MCF 10A (cell line): ENCODE measurements around the gene DIAPH3. TPM values are rescaled to one million over a fixed set of nuclear protein-coding genes. Genes with fewer than 3 reads are reported as not detected.

ENCODE experiments used
- BruUV-seq: library from RNA; stranded (reverse); fragments of 400-500 nt; replicated peaks from 2 replicates; lab custom pipeline; 2021; lab: Mats Ljungman, UMichigan
- CTCF ChIA-PET: fragments of 300-600 bp; sonication (Branson Sonifier 250); formaldehyde crosslinking; extraction: SDS; loops from one replicate; lab custom pipeline; 2021; ENCODE audit warnings: antibody characterized with exemption, inconsistent platforms; lab: Yijun Ruan, JAX
- POLR2A ChIA-PET: fragments of 300-600, 350-650 bp; sonication (Branson Sonifier 250); formaldehyde crosslinking; extraction: SDS; loops from one replicate; lab custom pipeline; 2020; ENCODE audit warnings: antibody characterized with exemption, inconsistent platforms; lab: Yijun Ruan, JAX
- DNase-seq: peaks from one replicate; pipeline ENCODE4 v3.0.0-alpha.2; 2018; ENCODE audit not compliant: unreplicated experiment
- H3K27ac Mint-ChIP-seq: one replicate; pipeline ENCODE4 v1.8.0; 2022; ENCODE audit warnings: mild to moderate bottlenecking, low read depth, mixed read lengths; ENCODE audit not compliant: unreplicated experiment
- H3K27me3 Mint-ChIP-seq: one replicate; pipeline ENCODE4 v1.8.0; 2022; ENCODE audit warnings: mixed read lengths; ENCODE audit not compliant: insufficient read depth, unreplicated experiment
- H3K36me3 Mint-ChIP-seq: one replicate; pipeline ENCODE4 v1.8.0; 2022; ENCODE audit warnings: mild to moderate bottlenecking, moderate library complexity, mixed read lengths; ENCODE audit not compliant: insufficient read depth, unreplicated experiment
- H3K4me1 Mint-ChIP-seq: one replicate; pipeline ENCODE4 v1.8.0; 2022; ENCODE audit warnings: mixed read lengths; ENCODE audit not compliant: insufficient read depth, unreplicated experiment
- H3K4me3 Mint-ChIP-seq: one replicate; pipeline ENCODE4 v1.8.0; 2022; ENCODE audit warnings: mild to moderate bottlenecking, moderate library complexity, mixed read lengths; ENCODE audit not compliant: unreplicated experiment
- H3K9me3 Mint-ChIP-seq: one replicate; pipeline ENCODE4 v1.8.0; 2022; ENCODE audit warnings: mixed read lengths; ENCODE audit not compliant: unreplicated experiment
- intact Hi-C: fragments of 100-400 bp; cut with micrococcal nuclease; formaldehyde crosslinking; loops from 2 replicates; pipeline ENCODE4 v1.14.1; 2022
- total RNA-seq: library from RNA; stranded (reverse); gene quantifications from 2 replicates; pipeline ENCODE4 v1.2.3, GENCODE V29; 2022
- TF ChIP-seq, protein P1 (sequence below): fragments of 200-600 bp; IDR thresholded peaks from one replicate; pipeline ENCODE4 v1.8.0; 2022; ENCODE audit warnings: antibody characterized with exemption, mild to moderate bottlenecking; ENCODE audit not compliant: unreplicated experiment

The DIAPH3 gene
- total RNA-seq, 1 experiment from 2014 or later, result 34.7 TPM

GRCh38 chr13:59873309-59873708 is 290.4 kb downstream of the DIAPH3 start:
- POLR2A ChIA-PET, result no interaction called here
- peaks cover 9% of the 10 kb centered on the region for H3K4me1 Mint-ChIP-seq
- intact Hi-C loops, result no loop called here
- no peak for DNase-seq
- no peak overlapping the region for H3K4me3 Mint-ChIP-seq
- no peaks in the 10 kb centered on the region for H3K36me3 Mint-ChIP-seq
- H3K9me3 Mint-ChIP-seq, result no peaks in the 10 kb centered on the region
- no peak overlapping the region for H3K27ac Mint-ChIP-seq
- CTCF ChIA-PET, result no interaction called here
- BruUV-seq, result no TSS peak
- no peaks in the 10 kb centered on the region for H3K27me3 Mint-ChIP-seq
- TF ChIP-seq, protein P1, sequence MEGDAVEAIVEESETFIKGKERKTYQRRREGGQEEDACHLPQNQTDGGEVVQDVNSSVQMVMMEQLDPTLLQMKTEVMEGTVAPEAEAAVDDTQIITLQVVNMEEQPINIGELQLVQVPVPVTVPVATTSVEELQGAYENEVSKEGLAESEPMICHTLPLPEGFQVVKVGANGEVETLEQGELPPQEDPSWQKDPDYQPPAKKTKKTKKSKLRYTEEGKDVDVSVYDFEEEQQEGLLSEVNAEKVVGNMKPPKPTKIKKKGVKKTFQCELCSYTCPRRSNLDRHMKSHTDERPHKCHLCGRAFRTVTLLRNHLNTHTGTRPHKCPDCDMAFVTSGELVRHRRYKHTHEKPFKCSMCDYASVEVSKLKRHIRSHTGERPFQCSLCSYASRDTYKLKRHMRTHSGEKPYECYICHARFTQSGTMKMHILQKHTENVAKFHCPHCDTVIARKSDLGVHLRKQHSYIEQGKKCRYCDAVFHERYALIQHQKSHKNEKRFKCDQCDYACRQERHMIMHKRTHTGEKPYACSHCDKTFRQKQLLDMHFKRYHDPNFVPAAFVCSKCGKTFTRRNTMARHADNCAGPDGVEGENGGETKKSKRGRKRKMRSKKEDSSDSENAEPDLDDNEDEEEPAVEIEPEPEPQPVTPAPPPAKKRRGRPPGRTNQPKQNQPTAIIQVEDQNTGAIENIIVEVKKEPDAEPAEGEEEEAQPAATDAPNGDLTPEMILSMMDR, result no peak

DNA sequence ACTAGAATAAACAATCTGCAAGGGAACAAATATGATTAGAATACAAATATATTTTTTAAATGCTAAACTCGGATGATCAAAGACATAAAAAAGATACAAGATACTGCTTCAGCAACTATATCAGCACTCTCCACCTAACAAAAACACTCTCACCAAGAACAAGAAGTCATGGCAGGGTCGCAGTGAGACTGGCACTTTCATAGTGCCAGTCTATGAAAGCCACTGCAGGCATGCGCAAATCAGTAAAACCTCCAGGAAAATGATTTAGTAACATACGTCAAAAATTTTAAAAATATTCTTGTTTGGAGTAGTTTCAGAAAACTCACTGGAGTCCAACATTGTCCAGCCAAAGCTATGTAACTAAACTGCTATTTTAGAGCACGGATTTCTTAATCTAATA is 295.9 kb downstream of the DIAPH3 start:
- no peak overlapping the region for H3K27ac Mint-ChIP-seq
- DNase-seq, result no peak
- no peaks in the 10 kb centered on the region for H3K27me3 Mint-ChIP-seq
- intact Hi-C loops, result no loop called here
- no peaks in the 10 kb centered on the region for H3K36me3 Mint-ChIP-seq
- TF ChIP-seq, protein P1, result no peak
- no peaks in the 10 kb centered on the region for H3K9me3 Mint-ChIP-seq
- peaks cover 6% of the 10 kb centered on the region for H3K4me1 Mint-ChIP-seq
- no peak overlapping the region for H3K4me3 Mint-ChIP-seq
- POLR2A ChIA-PET, result interaction anchor here (0.8 to 0.9 kb wide), 2 partner anchors 9 to 12 kb away, joined by 3 to 4 read pairs; no protein-coding TSS in a partner anchor
- no TSS peak for BruUV-seq
- CTCF ChIA-PET, result no interaction called here

- Mint-ChIP-seq H3K27me3 (no peaks in the 10 kb centered on the region), H3K36me3 (no peaks in the 10 kb centered on the region), H3K4me1 (peaks cover 12% of the 10 kb centered on the region), H3K4me3 (no peak overlapping the region), H3K27ac (no peak overlapping the region), H3K9me3 (no peaks in the 10 kb centered on the region)
- ChIA-PET CTCF (interaction anchor here (1.3 kb wide), 1 partner anchor 41 kb away, joined by 3 read pairs; no protein-coding TSS in a partner anchor), POLR2A (no interaction called here)
- BruUV-seq, result no TSS peak
- DNase-seq, result no peak
- TF ChIP-seq, protein P1, result no peak
- intact Hi-C loops, result no loop called here
Measured at GRCh38 chr13:59865398-59865797, 298.3 kb downstream of the DIAPH3 start.

DNA sequence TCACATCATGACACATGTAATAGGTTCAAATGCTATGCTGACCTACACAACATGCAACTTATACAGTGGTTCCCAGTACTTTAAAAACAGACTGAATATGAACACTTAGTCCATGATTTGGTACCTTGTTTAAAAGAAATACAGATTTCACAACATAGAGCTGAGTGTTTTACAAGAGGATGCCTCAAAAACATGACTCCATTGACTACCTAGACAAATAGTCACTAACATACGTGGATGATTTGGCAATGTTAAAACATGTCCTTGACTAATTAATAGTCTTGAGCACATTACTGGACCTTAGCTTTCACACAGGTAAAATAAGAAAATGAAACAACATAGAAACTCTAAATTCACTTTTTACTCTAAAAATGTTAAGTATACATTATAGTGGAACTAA is 300.1 kb downstream of the DIAPH3 start:
- Mint-ChIP-seq H3K4me1 (peaks cover 12% of the 10 kb centered on the region), H3K9me3 (no peaks in the 10 kb centered on the region), H3K4me3 (no peak overlapping the region), H3K27ac (no peak overlapping the region), H3K27me3 (no peaks in the 10 kb centered on the region), H3K36me3 (no peaks in the 10 kb centered on the region)
- intact Hi-C loops, result no loop called here
- BruUV-seq, result no TSS peak
- CTCF ChIA-PET, result interaction anchor here (0.7 kb wide), 1 partner anchor 459 kb away, joined by 3 read pairs; no protein-coding TSS in a partner anchor
- DNase-seq, result no peak
- TF ChIP-seq, protein P1, result no peak
- POLR2A ChIA-PET, result no interaction called here
